LNCAP (cell line): ENCODE results near the gene PLXNC1.

Source experiments
- TF ChIP-seq, protein P1 (sequence below): fragments of 450-650 bp; IDR thresholded peaks from 2 replicates; pipeline ENCODE4 v1.5.1; 2017; ENCODE audit warnings: mild to moderate bottlenecking

Gene PLXNC1

GRCh38 chr12:94193168-94193567 is 44.8 kb downstream of the PLXNC1 start:
- TF ChIP-seq, protein P1, sequence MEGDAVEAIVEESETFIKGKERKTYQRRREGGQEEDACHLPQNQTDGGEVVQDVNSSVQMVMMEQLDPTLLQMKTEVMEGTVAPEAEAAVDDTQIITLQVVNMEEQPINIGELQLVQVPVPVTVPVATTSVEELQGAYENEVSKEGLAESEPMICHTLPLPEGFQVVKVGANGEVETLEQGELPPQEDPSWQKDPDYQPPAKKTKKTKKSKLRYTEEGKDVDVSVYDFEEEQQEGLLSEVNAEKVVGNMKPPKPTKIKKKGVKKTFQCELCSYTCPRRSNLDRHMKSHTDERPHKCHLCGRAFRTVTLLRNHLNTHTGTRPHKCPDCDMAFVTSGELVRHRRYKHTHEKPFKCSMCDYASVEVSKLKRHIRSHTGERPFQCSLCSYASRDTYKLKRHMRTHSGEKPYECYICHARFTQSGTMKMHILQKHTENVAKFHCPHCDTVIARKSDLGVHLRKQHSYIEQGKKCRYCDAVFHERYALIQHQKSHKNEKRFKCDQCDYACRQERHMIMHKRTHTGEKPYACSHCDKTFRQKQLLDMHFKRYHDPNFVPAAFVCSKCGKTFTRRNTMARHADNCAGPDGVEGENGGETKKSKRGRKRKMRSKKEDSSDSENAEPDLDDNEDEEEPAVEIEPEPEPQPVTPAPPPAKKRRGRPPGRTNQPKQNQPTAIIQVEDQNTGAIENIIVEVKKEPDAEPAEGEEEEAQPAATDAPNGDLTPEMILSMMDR = no peak

GRCh38 chr12:94195483-94195882 is 47.1 kb downstream of the PLXNC1 start:
- TF ChIP-seq, protein P1 = no peak

- TF ChIP-seq, protein P1 = no peak
Observed at GRCh38 chr12:94198469-94198868, 50.1 kb downstream of the PLXNC1 start.

GRCh38 chr12:94198872-94199271 is 50.5 kb downstream of the PLXNC1 start:
- TF ChIP-seq, protein P1 = 0 out of 2 replicates have a peak, but pooled peaks have one; percentile 7

GRCh38 chr12:94200069-94200468 is 51.7 kb downstream of the PLXNC1 start:
- TF ChIP-seq, protein P1 = no peak

- TF ChIP-seq, protein P1 = no peak
Observed at GRCh38 chr12:94200695-94201094, 52.3 kb downstream of the PLXNC1 start.

DNA sequence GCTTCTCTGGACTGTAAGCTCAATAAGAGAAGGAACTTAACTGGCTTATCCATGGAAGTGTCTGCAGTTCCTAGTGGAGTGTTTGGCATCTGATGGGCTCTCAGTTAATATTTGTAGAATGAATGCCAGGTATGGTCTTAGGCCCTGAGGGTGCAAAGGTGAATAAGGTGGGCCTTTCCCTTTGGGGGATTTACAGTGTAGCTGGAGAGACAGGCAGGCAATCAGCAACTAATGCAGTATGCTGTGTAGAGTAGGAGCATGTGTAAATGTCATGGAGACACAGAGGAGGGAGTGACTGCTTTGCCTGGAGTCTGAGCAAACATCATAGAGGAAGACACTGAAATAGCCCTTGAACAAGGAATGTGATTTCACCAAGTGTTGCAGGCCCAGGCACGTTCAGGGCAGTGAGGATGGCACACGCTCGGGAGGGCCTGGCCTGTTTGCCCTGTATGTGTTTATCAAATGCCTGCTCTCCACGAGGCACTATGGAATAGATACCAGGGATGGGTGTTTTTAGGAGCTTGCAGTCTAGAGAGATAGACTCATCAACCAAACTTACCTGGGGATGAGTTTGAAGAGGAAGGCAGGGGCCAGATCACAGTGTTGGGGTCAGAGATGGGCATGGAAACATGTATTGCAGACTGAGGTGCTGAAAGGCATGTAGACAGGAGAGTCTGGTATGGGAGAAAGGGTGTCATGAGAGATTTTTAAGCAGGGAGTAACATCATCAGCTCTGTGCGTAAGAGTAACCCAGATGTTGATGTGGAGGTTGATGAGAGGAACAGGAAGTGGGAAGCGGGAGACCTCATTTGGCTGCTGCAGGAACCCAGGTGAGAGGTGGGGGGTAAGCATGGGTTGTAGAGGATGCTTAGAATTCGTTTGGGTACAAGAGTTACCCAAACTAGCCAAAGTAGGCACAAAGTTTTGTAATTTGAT is 54.1 kb downstream of the PLXNC1 start:
- TF ChIP-seq, protein P1 = no peak
